MM.1S (cell line): ENCODE results near the gene FAM83G.
"Not testable (repeated sequence)": the region's sequence is repeated elsewhere in the genome, so short reads cannot be mapped to it uniquely, and the experiment has no call there.

Source experiments
- DNase-seq: peaks from one replicate; pipeline ENCODE4 v3.0.0-alpha.2; 2015
- H2AFZ ChIP-seq: fragments of 300-600 bp; sonication (generic); 2 replicates; pipeline ENCODE4 v1.6.0; 2016; ENCODE audit warnings: antibody characterized with exemption, low read length
- H3F3A ChIP-seq: fragments of 300-600 bp; sonication (generic); 2 replicates; pipeline ENCODE4 v1.6.1; 2016; ENCODE audit warnings: mild to moderate bottlenecking, antibody characterized with exemption, low read length, moderate library complexity, mixed read lengths; ENCODE audit not compliant: insufficient read depth
- H3K27ac ChIP-seq: fragments of 300-600 bp; sonication (generic); 2 replicates; pipeline ENCODE4 v1.5.1; 2016; ENCODE audit warnings: mild to moderate bottlenecking, low read length
- H3K27me3 ChIP-seq: fragments of 300-600 bp; sonication (generic); replicated peaks from 2 replicates; pipeline ENCODE4 v1.6.0; 2016; ENCODE audit warnings: low read length; ENCODE audit not compliant: insufficient read depth
- H3K36me3 ChIP-seq: fragments of 300-600 bp; sonication (generic); replicated peaks from 2 replicates; pipeline ENCODE4 v1.6.1; 2016; ENCODE audit warnings: mild to moderate bottlenecking, low read length, mixed read lengths; ENCODE audit not compliant: insufficient read depth
- H3K4me1 ChIP-seq: fragments of 300-600 bp; sonication (generic); 2 replicates; pipeline ENCODE4 v1.6.1; 2016; ENCODE audit warnings: low read length, mixed read lengths
- H3K4me2 ChIP-seq: fragments of 300-600 bp; sonication (generic); 2 replicates; pipeline ENCODE4 v1.6.0; 2016; ENCODE audit warnings: low read depth, low read length
- H3K4me3 ChIP-seq: fragments of 300-600 bp; sonication (generic); 2 replicates; pipeline ENCODE4 v1.5.1; 2016; ENCODE audit warnings: low read length, mixed read lengths
- H3K79me2 ChIP-seq: fragments of 300-600 bp; sonication (generic); 2 replicates; pipeline ENCODE4 v1.6.1; 2016; ENCODE audit warnings: mixed run types, low read length, mixed read lengths
- H3K9ac ChIP-seq: fragments of 300-600 bp; sonication (generic); 2 replicates; pipeline ENCODE4 v1.6.1; 2016; ENCODE audit warnings: low read length, mixed read lengths
- H3K9me2 ChIP-seq: fragments of 300-600 bp; sonication (generic); replicated peaks from 2 replicates; pipeline ENCODE4 v1.6.1; 2016; ENCODE audit warnings: mild to moderate bottlenecking, low read length, mixed read lengths; ENCODE audit not compliant: insufficient read depth
- H3K9me3 ChIP-seq: fragments of 300-600 bp; sonication (generic); replicated peaks from 2 replicates; pipeline ENCODE4 v1.6.1; 2016; ENCODE audit warnings: mild to moderate bottlenecking, low read length, mixed read lengths; ENCODE audit not compliant: insufficient read depth
- H4K20me1 ChIP-seq: fragments of 300-600 bp; sonication (generic); 2 replicates; pipeline ENCODE4 v1.6.1; 2016; ENCODE audit warnings: mild to moderate bottlenecking, low read length, moderate library complexity, mixed read lengths; ENCODE audit not compliant: insufficient read depth
- CTCF ChIP-seq: fragments of 300-600 bp; sonication (generic); IDR thresholded peaks from 2 replicates; pipeline ENCODE4 v1.5.1; 2016; ENCODE audit warnings: antibody characterized with exemption, low read length, mixed read lengths
- EZH2 ChIP-seq: fragments of 300-600 bp; sonication (generic); optimal IDR thresholded peaks from 2 replicates; pipeline ENCODE3; 2017; ENCODE audit warnings: low read depth, mild to moderate bottlenecking, antibody characterized with exemption, low read length, mixed read lengths
- EZH2phosphoT487 ChIP-seq: fragments of 300-600 bp; sonication (generic); IDR thresholded peaks from 2 replicates; pipeline ENCODE4 v1.6.1; 2018; ENCODE audit warnings: antibody characterized with exemption, low read length

FAM83G gene

DNA sequence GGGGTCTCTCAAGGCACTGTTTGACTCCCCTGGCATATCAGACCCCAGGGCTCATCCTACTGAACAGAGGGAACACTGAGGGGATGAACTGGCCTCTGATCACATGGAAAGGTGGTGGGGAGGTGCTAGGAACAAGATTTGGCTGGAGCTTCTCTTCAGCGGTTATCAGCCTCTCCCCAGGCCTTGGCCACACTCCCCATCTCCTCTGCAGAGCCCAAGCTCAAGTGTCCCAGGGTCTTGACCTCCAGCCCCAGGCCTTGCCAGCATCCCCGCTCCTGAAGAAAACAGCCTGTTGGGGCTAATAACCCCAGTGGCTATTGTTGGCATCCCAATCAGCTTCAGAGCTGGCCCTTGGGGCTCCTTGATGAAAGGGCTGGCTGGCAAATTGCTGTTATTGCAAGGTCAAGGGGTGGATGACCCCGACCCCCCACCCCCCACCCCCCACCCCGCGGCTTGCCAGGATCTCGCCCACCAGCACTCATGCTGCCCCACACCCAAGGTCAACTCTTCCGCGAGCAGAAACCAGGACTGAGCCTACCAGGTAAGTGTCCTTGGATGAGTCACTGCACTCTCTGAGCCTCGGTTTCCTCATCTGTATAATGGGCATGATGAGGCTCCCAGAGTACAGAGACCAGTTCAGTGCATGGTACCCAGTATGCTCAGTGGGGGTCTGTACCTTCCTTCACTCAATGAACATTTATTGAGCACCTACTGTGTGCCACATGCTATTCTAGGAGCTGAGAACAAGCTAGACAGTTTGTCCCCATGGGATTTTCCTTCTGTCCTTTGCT is 18.8 kb upstream of the FAM83G start:
- H4K20me1 ChIP-seq, result no peaks in the 10 kb centered on the region
- no peaks in the 10 kb centered on the region for H3K79me2 ChIP-seq
- H3K27ac ChIP-seq, result no peak overlapping the region
- no peaks in the 10 kb centered on the region for H3K9me3 ChIP-seq
- TF ChIP-seq CTCF, result no peak
- no peak for TF ChIP-seq EZH2phosphoT487
- no peak for TF ChIP-seq EZH2
- H2AFZ ChIP-seq, result no peak overlapping the region
- H3K9me2 ChIP-seq, result no peaks in the 10 kb centered on the region
- no peaks in the 10 kb centered on the region for H3K36me3 ChIP-seq
- H3K4me1 ChIP-seq, result no peaks in the 10 kb centered on the region
- H3K9ac ChIP-seq, result no peak overlapping the region
- H3F3A ChIP-seq, result no peaks in the 10 kb centered on the region
- H3K4me3 ChIP-seq, result no peak overlapping the region
- H3K27me3 ChIP-seq, result no peaks in the 10 kb centered on the region
- H3K4me2 ChIP-seq, result no peak overlapping the region
- no peak for DNase-seq

GRCh38 chr17:19022747-19023146 is 18.2 kb upstream of the FAM83G start:
- no peak overlapping the region for H3K9ac ChIP-seq
- no peaks in the 10 kb centered on the region for H3K79me2 ChIP-seq
- no peak overlapping the region for H3K27ac ChIP-seq
- no peaks in the 10 kb centered on the region for H3K4me1 ChIP-seq
- no peak for DNase-seq
- no peaks in the 10 kb centered on the region for H3K9me3 ChIP-seq
- no peaks in the 10 kb centered on the region for H3K36me3 ChIP-seq
- no peak for TF ChIP-seq EZH2
- no peak for TF ChIP-seq EZH2phosphoT487
- TF ChIP-seq CTCF, result no peak
- H2AFZ ChIP-seq, result no peak overlapping the region
- no peaks in the 10 kb centered on the region for H3K9me2 ChIP-seq
- no peaks in the 10 kb centered on the region for H4K20me1 ChIP-seq
- no peaks in the 10 kb centered on the region for H3K27me3 ChIP-seq
- H3F3A ChIP-seq, result no peaks in the 10 kb centered on the region
- H3K4me2 ChIP-seq, result no peak overlapping the region
- H3K4me3 ChIP-seq, result no peak overlapping the region

DNA sequence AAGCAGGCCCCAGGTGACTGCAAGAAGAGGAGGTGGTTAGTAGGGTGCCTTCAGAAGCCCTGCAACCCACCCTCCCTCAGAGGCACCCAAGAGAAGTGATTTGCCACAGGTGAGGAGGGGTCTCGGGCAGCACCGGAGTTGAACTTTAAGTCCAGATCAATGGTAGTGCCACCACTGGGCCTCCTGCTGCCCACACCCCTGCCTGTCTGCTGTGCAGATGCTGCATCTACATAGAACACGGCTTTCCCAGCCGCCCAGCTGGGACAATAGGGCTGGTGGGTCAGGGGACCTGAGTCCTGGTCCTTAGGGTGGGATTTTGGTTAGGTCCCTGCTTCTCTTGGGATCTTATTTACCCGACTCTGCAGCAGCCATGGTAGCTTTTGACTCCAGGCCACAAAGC is 17.6 kb upstream of the FAM83G start:
- no peaks in the 10 kb centered on the region for H3K36me3 ChIP-seq
- H3K9me3 ChIP-seq, result no peaks in the 10 kb centered on the region
- no peaks in the 10 kb centered on the region for H4K20me1 ChIP-seq
- no peak overlapping the region for H3K4me3 ChIP-seq
- no peak for DNase-seq
- no peaks in the 10 kb centered on the region for H3K9me2 ChIP-seq
- TF ChIP-seq EZH2phosphoT487, result no peak
- H3K4me2 ChIP-seq, result no peak overlapping the region
- no peaks in the 10 kb centered on the region for H3K79me2 ChIP-seq
- no peak overlapping the region for H3K27ac ChIP-seq
- H3K9ac ChIP-seq, result no peak overlapping the region
- no peak overlapping the region for H2AFZ ChIP-seq
- H3K27me3 ChIP-seq, result no peaks in the 10 kb centered on the region
- no peaks in the 10 kb centered on the region for H3F3A ChIP-seq
- no peaks in the 10 kb centered on the region for H3K4me1 ChIP-seq

GRCh38 chr17:19021622-19022083 is 17.1 kb upstream of the FAM83G start:
- H3K27me3 ChIP-seq, result no peaks in the 10 kb centered on the region
- no peaks in the 10 kb centered on the region for H3K36me3 ChIP-seq
- H3K4me3 ChIP-seq, result no peak overlapping the region
- H3K9ac ChIP-seq, result no peak overlapping the region
- no peak for DNase-seq
- H3F3A ChIP-seq, result no peaks in the 10 kb centered on the region
- no peaks in the 10 kb centered on the region for H4K20me1 ChIP-seq
- no peak overlapping the region for H2AFZ ChIP-seq
- no peak overlapping the region for H3K27ac ChIP-seq
- no peaks in the 10 kb centered on the region for H3K9me2 ChIP-seq
- no peak overlapping the region for H3K4me2 ChIP-seq
- H3K79me2 ChIP-seq, result no peaks in the 10 kb centered on the region
- TF ChIP-seq CTCF, result no peak
- no peak for TF ChIP-seq EZH2
- H3K4me1 ChIP-seq, result no peaks in the 10 kb centered on the region
- H3K9me3 ChIP-seq, result no peaks in the 10 kb centered on the region

DNA sequence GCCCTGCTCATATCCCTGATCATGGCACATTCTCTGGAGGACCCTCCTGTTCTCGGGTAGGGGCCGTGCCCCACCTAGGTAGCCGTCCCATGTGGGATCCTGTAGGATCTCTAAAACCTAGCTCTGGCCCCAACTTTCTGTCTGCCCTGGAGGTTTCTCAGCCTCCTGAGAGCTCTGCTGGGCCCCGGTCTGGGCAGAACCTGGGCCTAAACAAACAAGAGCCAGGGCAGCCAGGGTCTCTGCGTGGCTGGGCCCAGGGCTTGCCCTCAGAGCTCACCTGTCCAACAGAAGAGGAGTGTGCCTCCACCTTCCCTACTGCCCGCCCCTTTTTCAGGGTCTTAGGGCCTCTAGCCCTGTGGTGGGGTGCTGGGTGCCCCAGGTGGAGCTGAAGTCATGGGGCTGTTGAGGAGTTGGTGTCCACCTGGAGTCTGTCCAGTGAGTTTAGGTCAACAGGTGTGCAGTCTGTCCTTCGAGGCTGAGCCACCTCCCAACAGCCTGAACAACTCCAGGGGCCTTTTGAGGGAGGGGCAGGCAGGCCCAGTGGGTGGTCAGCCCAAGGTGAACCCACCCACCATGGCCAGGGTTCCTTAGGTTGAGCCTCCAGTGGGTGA is 16.6 kb upstream of the FAM83G start:
- H2AFZ ChIP-seq, H3K9me3 ChIP-seq, H3K9me2 ChIP-seq, H3K4me2 ChIP-seq, H3K79me2 ChIP-seq, H3K4me3 ChIP-seq, H3K4me1 ChIP-seq, DNase-seq, H4K20me1 ChIP-seq, H3F3A ChIP-seq, H3K27me3 ChIP-seq, H3K27ac ChIP-seq, H3K36me3 ChIP-seq, H3K9ac ChIP-seq: not testable (repeated sequence)
